GM23338 (cell line): Measurements from ENCODE around the gene TRIP4. TPM values are rescaled to one million over a fixed set of nuclear protein-coding genes. Genes with fewer than 3 reads are reported as not detected.

Source experiments
- ATAC-seq: fragments of 200-7000 bp; cut with Tn5 transposase; 3 replicates; pipeline ENCODE4 v1.9.1; 2020
- DNase-seq: peaks from one replicate; pipeline ENCODE4 v3.0.0-alpha.2; 2015; ENCODE audit warnings: low spot score
- H2AFZ ChIP-seq: fragments of 200-600 bp; sonication (generic); 2 replicates; pipeline ENCODE4 v1.8.0; 2016; ENCODE audit warnings: antibody characterized with exemption, mild to moderate bottlenecking, moderate library complexity
- H3F3A ChIP-seq: fragments of 200-600 bp; sonication (generic); replicated peaks from 2 replicates; pipeline ENCODE4 v1.8.0; 2017; ENCODE audit warnings: antibody characterized with exemption, mixed run types, low read depth
- H3K27ac ChIP-seq: fragments of 200-600 bp; sonication (generic); 2 replicates; pipeline ENCODE4 v1.6.1; 2016; ENCODE audit warnings: low read depth
- H3K27me3 ChIP-seq: fragments of 200-600 bp; sonication (generic); 2 replicates; pipeline ENCODE4 v1.8.0; 2016; ENCODE audit warnings: mild to moderate bottlenecking, mixed run types, moderate library complexity; ENCODE audit not compliant: insufficient read depth
- H3K36me3 ChIP-seq: fragments of 200-600 bp; sonication (generic); 2 replicates; pipeline ENCODE4 v1.8.0; 2016; ENCODE audit warnings: mild to moderate bottlenecking; ENCODE audit not compliant: insufficient read depth
- H3K4me1 ChIP-seq: fragments of 200-600 bp; sonication (generic); 2 replicates; pipeline ENCODE4 v1.8.0; 2016; ENCODE audit warnings: mild to moderate bottlenecking, moderate library complexity; ENCODE audit not compliant: insufficient read depth
- H3K4me2 ChIP-seq: fragments of 200-600 bp; sonication (generic); 2 replicates; pipeline ENCODE4 v1.7.1; 2017; ENCODE audit warnings: mixed run types
- H3K4me3 ChIP-seq: fragments of 200-600 bp; sonication (generic); 2 replicates; pipeline ENCODE4 v1.6.1; 2016; ENCODE audit warnings: mixed run types
- H3K79me2 ChIP-seq: fragments of 200-600 bp; sonication (generic); replicated peaks from 2 replicates; pipeline ENCODE4 v1.8.0; 2017; ENCODE audit warnings: mild to moderate bottlenecking; ENCODE audit not compliant: insufficient read depth
- H3K9me2 ChIP-seq: fragments of 200-600 bp; sonication (generic); 2 replicates; pipeline ENCODE4 v1.8.0; 2017; ENCODE audit not compliant: insufficient read depth
- H4K20me1 ChIP-seq: fragments of 200-600 bp; sonication (generic); replicated peaks from 2 replicates; pipeline ENCODE4 v1.8.0; 2017; ENCODE audit warnings: mild to moderate bottlenecking; ENCODE audit not compliant: insufficient read depth
- H3K27ac Mint-ChIP-seq: 2 replicates; pipeline ENCODE4 v1.8.0; 2020; ENCODE audit warnings: inconsistent platforms, mild to moderate bottlenecking, moderate library complexity, mixed read lengths
- H3K27me3 Mint-ChIP-seq: 3 replicates; pipeline ENCODE4 v1.8.0; 2022; ENCODE audit warnings: low read depth, mild to moderate bottlenecking, moderate library complexity, mixed read lengths, inconsistent platforms; ENCODE audit not compliant: insufficient read depth, poor library complexity
- H3K36me3 Mint-ChIP-seq: 3 replicates; pipeline ENCODE4 v1.8.0; 2021; ENCODE audit warnings: low read depth, mild to moderate bottlenecking, inconsistent platforms, moderate library complexity, mixed read lengths
- H3K4me1 Mint-ChIP-seq: 3 replicates; pipeline ENCODE4 v1.8.0; 2020; ENCODE audit warnings: mild to moderate bottlenecking, inconsistent platforms, mixed read lengths
- H3K4me3 Mint-ChIP-seq: 3 replicates; pipeline ENCODE4 v1.8.0; 2021; ENCODE audit warnings: moderate library complexity, mild to moderate bottlenecking, inconsistent platforms, mixed read lengths
- H3K9me3 Mint-ChIP-seq: 3 replicates; pipeline ENCODE4 v1.8.0; 2020; ENCODE audit warnings: moderate library complexity, mild to moderate bottlenecking, inconsistent platforms, mixed read lengths
- CREB1 ChIP-seq: fragments of 250-450 bp; sonication (Bioruptor Pico); IDR thresholded peaks from 2 replicates; pipeline ENCODE4 v1.5.0; 2020; ENCODE audit warnings: low read depth, mild to moderate bottlenecking, moderate library complexity
- EZH2 ChIP-seq: fragments of 200-600 bp; sonication (generic); IDR thresholded peaks from one replicate; pipeline ENCODE4 v1.8.0; 2017; ENCODE audit warnings: antibody characterized with exemption, mild to moderate bottlenecking, low read depth; ENCODE audit not compliant: unreplicated experiment
- JUNB ChIP-seq: IDR thresholded peaks from one replicate; pipeline ENCODE4 v1.6.1; 2016; ENCODE audit warnings: antibody characterized with exemption; ENCODE audit not compliant: unreplicated experiment
- NANOG ChIP-seq: IDR thresholded peaks from 2 replicates; pipeline ENCODE4 v1.6.1; 2016; ENCODE audit warnings: antibody characterized with exemption, borderline replicate concordance
- POLR2AphosphoS5 ChIP-seq: IDR thresholded peaks from 2 replicates; pipeline ENCODE4 v1.6.1; 2016; ENCODE audit warnings: antibody characterized with exemption, low read depth
- ZNF114 ChIP-seq: fragments of 250-450 bp; sonication (Bioruptor Pico); IDR thresholded peaks from 2 replicates; pipeline ENCODE4 v1.5.0; 2020; ENCODE audit warnings: mild to moderate bottlenecking, moderate library complexity
- polyA plus RNA-seq: library from polyadenylated mRNA; unstranded; fragments of >200 nt; fragmentation: Nextera tagmentation; extraction: Ambion mirVana; gene quantifications from 2 replicates; pipeline ENCODE4 v1.2.1, GENCODE V29; 2016
- total RNA-seq: library from RNA; depleted of rRNA; stranded (reverse); fragments of >200 nt; shearing (Covaris generic); gene quantifications from 2 replicates; pipeline ENCODE4 v1.2.3, GENCODE V29; 2014
- TF ChIP-seq, protein P1 (sequence below): fragments of 250-450 bp; sonication (Bioruptor Pico); IDR thresholded peaks from 2 replicates; pipeline ENCODE4 v1.5.0; 2020; ENCODE audit warnings: mild to moderate bottlenecking, moderate library complexity
- TF ChIP-seq, protein P2 (sequence below): IDR thresholded peaks from 2 replicates; pipeline ENCODE4 v1.6.1; 2016; ENCODE audit warnings: antibody characterized with exemption
- TF ChIP-seq, protein P3 (sequence below), 2 experiments: fragments of 200-600 bp in 1 of 2; sonication (generic) in 1 of 2; conservative IDR thresholded peaks; 2 replicates each; pipeline versions ENCODE4 v1.5.1 to v1.6.1; 2016 to 2017; ENCODE audit warnings: antibody characterized with exemption in 2 of 2, low read depth in 2 of 2, mild to moderate bottlenecking in 2 of 2, moderate library complexity in 1 of 2
- TF ChIP-seq, protein P4 (sequence below): IDR thresholded peaks from one replicate; pipeline ENCODE4 v1.6.1; 2018; ENCODE audit warnings: antibody characterized with exemption; ENCODE audit not compliant: unreplicated experiment

The TRIP4 gene
- total and polyA plus RNA-seq, 2 experiments from 2014 or later: 10.3 to 16.0 TPM

DNA sequence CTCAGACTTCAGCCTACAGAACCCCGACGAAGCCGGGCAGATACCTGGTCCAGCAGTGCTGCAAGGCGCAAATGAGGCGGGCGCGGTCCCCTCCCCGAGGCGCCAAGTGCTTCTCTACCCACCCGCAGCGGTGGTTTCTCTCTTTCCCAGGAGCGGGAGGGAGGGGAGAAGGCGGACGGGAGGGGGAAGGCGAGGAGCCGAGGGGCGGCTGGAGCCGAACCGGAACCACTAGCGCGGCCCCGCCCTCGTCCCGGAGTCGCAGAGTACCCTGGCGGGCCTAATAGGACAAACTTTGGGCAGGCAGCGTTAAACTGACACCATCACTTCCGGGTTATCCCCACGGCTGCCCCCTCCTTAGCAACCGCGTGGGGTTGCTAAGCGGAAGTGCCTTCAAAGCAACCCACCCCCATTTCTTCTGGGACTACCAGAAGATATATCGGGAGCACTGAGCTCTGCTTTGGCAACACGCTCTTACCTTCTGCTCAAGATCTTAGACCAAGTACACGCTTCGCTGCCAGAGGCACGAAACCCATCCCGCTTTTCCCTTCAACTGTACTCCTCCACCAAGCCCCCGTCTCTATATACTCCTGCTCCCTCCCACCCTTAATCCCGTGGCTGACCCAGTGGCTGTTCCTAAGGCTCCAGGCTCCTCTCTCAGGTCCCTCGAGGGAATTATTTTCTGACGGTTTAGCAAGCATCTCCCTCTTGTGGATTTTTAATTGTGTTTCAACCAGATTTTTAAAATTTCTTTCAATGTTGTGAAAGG is 31.5 kb upstream of the TRIP4 start, which contains the start of gene CSNK1G1 (continued):
- TF ChIP-seq, protein P1, sequence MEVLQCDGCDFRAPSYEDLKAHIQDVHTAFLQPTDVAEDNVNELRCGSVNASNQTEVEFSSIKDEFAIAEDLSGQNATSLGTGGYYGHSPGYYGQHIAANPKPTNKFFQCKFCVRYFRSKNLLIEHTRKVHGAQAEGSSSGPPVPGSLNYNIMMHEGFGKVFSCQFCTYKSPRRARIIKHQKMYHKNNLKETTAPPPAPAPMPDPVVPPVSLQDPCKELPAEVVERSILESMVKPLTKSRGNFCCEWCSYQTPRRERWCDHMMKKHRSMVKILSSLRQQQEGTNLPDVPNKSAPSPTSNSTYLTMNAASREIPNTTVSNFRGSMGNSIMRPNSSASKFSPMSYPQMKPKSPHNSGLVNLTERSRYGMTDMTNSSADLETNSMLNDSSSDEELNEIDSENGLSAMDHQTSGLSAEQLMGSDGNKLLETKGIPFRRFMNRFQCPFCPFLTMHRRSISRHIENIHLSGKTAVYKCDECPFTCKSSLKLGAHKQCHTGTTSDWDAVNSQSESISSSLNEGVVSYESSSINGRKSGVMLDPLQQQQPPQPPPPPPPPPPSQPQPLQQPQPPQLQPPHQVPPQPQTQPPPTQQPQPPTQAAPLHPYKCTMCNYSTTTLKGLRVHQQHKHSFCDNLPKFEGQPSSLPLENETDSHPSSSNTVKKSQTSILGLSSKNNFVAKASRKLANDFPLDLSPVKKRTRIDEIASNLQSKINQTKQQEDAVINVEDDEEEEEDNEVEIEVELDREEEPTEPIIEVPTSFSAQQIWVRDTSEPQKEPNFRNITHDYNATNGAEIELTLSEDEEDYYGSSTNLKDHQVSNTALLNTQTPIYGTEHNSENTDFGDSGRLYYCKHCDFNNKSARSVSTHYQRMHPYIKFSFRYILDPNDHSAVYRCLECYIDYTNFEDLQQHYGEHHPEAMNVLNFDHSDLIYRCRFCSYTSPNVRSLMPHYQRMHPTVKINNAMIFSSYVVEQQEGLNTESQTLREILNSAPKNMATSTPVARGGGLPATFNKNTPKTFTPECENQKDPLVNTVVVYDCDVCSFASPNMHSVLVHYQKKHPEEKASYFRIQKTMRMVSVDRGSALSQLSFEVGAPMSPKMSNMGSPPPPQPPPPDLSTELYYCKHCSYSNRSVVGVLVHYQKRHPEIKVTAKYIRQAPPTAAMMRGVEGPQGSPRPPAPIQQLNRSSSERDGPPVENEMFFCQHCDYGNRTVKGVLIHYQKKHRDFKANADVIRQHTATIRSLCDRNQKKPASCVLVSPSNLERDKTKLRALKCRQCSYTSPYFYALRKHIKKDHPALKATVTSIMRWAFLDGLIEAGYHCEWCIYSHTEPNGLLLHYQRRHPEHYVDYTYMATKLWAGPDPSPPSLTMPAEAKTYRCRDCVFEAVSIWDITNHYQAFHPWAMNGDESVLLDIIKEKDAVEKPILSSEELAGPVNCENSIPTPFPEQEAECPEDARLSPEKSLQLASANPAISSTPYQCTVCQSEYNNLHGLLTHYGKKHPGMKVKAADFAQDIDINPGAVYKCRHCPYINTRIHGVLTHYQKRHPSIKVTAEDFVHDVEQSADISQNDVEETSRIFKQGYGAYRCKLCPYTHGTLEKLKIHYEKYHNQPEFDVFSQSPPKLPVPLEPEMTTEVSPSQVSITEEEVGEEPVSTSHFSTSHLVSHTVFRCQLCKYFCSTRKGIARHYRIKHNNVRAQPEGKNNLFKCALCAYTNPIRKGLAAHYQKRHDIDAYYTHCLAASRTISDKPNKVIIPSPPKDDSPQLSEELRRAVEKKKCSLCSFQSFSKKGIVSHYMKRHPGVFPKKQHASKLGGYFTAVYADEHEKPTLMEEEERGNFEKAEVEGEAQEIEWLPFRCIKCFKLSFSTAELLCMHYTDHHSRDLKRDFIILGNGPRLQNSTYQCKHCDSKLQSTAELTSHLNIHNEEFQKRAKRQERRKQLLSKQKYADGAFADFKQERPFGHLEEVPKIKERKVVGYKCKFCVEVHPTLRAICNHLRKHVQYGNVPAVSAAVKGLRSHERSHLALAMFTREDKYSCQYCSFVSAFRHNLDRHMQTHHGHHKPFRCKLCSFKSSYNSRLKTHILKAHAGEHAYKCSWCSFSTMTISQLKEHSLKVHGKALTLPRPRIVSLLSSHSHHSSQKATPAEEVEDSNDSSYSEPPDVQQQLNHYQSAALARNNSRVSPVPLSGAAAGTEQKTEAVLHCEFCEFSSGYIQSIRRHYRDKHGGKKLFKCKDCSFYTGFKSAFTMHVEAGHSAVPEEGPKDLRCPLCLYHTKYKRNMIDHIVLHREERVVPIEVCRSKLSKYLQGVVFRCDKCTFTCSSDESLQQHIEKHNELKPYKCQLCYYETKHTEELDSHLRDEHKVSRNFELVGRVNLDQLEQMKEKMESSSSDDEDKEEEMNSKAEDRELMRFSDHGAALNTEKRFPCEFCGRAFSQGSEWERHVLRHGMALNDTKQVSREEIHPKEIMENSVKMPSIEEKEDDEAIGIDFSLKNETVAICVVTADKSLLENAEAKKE (CRISPR knock-in tag): no peak
- TF ChIP-seq, protein P2, sequence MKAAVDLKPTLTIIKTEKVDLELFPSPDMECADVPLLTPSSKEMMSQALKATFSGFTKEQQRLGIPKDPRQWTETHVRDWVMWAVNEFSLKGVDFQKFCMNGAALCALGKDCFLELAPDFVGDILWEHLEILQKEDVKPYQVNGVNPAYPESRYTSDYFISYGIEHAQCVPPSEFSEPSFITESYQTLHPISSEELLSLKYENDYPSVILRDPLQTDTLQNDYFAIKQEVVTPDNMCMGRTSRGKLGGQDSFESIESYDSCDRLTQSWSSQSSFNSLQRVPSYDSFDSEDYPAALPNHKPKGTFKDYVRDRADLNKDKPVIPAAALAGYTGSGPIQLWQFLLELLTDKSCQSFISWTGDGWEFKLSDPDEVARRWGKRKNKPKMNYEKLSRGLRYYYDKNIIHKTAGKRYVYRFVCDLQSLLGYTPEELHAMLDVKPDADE: 0 out of 2 replicates have a peak, but pooled peaks have one; percentile 48
- TF ChIP-seq JUNB: no peak

DNA sequence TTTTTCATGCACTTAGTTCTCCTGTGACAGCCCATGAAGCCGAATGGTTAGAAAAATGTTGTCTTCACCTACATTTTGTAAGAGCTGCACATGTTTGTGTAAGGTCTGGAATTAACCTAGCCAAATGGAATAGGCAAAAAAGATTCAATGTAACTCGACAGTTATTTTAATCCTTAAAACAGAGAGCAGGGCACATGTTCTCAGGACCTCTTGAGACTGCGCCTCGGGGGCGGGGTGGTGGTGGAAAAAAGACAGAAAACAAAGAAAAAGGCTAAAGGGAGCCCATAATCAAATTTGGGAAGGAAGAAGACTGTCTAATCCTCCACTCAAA is 31.0 kb upstream of the TRIP4 start:
- Mint-ChIP-seq H3K27me3 (peaks cover 5% of the 10 kb centered on the region), H3K36me3 (peaks cover 7% of the 10 kb centered on the region)
- no peak for ATAC-seq
- TF ChIP-seq CREB1 (CRISPR knock-in tag): no peak
- TF ChIP-seq NANOG: no peak
- TF ChIP-seq, protein P3, sequence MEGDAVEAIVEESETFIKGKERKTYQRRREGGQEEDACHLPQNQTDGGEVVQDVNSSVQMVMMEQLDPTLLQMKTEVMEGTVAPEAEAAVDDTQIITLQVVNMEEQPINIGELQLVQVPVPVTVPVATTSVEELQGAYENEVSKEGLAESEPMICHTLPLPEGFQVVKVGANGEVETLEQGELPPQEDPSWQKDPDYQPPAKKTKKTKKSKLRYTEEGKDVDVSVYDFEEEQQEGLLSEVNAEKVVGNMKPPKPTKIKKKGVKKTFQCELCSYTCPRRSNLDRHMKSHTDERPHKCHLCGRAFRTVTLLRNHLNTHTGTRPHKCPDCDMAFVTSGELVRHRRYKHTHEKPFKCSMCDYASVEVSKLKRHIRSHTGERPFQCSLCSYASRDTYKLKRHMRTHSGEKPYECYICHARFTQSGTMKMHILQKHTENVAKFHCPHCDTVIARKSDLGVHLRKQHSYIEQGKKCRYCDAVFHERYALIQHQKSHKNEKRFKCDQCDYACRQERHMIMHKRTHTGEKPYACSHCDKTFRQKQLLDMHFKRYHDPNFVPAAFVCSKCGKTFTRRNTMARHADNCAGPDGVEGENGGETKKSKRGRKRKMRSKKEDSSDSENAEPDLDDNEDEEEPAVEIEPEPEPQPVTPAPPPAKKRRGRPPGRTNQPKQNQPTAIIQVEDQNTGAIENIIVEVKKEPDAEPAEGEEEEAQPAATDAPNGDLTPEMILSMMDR (conservative IDR thresholded peaks at IDR 0.05; ENCODE audit: low read depth in 2 of 2): no peak
- no peak for TF ChIP-seq ZNF114 (CRISPR knock-in tag)
- TF ChIP-seq, protein P4, sequence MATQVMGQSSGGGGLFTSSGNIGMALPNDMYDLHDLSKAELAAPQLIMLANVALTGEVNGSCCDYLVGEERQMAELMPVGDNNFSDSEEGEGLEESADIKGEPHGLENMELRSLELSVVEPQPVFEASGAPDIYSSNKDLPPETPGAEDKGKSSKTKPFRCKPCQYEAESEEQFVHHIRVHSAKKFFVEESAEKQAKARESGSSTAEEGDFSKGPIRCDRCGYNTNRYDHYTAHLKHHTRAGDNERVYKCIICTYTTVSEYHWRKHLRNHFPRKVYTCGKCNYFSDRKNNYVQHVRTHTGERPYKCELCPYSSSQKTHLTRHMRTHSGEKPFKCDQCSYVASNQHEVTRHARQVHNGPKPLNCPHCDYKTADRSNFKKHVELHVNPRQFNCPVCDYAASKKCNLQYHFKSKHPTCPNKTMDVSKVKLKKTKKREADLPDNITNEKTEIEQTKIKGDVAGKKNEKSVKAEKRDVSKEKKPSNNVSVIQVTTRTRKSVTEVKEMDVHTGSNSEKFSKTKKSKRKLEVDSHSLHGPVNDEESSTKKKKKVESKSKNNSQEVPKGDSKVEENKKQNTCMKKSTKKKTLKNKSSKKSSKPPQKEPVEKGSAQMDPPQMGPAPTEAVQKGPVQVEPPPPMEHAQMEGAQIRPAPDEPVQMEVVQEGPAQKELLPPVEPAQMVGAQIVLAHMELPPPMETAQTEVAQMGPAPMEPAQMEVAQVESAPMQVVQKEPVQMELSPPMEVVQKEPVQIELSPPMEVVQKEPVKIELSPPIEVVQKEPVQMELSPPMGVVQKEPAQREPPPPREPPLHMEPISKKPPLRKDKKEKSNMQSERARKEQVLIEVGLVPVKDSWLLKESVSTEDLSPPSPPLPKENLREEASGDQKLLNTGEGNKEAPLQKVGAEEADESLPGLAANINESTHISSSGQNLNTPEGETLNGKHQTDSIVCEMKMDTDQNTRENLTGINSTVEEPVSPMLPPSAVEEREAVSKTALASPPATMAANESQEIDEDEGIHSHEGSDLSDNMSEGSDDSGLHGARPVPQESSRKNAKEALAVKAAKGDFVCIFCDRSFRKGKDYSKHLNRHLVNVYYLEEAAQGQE: no peak
- no peak for TF ChIP-seq POLR2AphosphoS5
- TF ChIP-seq EZH2: no peak
- no peak for TF ChIP-seq JUNB

More for the DNA sequence above, 31.0 kb upstream of the TRIP4 start:
- no peak for DNase-seq
- Histone ChIP-seq H2AFZ (peak overlapping the region; percentile 12; the same call in 1 of the 2 replicates), H3K4me3 (peak overlapping the region; percentile 80), H3K27ac (peak overlapping the region; percentile 39; the same call in 1 of the 2 replicates), H3K9me2 (no peaks in the 10 kb centered on the region), H3F3A (peaks cover 7% of the 10 kb centered on the region; the same call in 1 of the 2 replicates), H3K79me2 (peaks cover 37% of the 10 kb centered on the region), H3K4me2 (peak overlapping the region; percentile 68), H3K36me3 (no peaks in the 10 kb centered on the region), H3K4me1 (peaks cover 8% of the 10 kb centered on the region), H3K27me3 (no peaks in the 10 kb centered on the region), H4K20me1 (no peaks in the 10 kb centered on the region)
- no peak overlapping the region for H3K27ac Mint-ChIP-seq
- H3K4me3 Mint-ChIP-seq: peak overlapping the region; percentile 82
- H3K9me3 Mint-ChIP-seq: no peaks in the 10 kb centered on the region
- peaks cover 10% of the 10 kb centered on the region for H3K4me1 Mint-ChIP-seq
